SK-N-SH treated with all-trans-retinoic acid at 6 μM for 48 hours (cell line): ENCODE results near the gene TCERG1L.

ENCODE experiments used
- ATAC-seq: fragments of 200-7000 bp; cut with Tn5 transposase; 3 replicates; pipeline ENCODE4 v1.9.1; 2020; ENCODE audit warnings: mild to moderate bottlenecking, moderate library complexity
- ARNTL ChIP-seq: fragments of 450-650 bp; formaldehyde crosslinking; IDR thresholded peaks from 2 replicates; pipeline ENCODE4 v1.5.0; 2020; ENCODE audit warnings: low read depth, mild to moderate bottlenecking, moderate library complexity, borderline replicate concordance
- BACH2 ChIP-seq: fragments of 250-450 bp; sonication (Bioruptor Pico); IDR thresholded peaks from 2 replicates; pipeline ENCODE4 v1.9.0; 2021; ENCODE audit warnings: mild to moderate bottlenecking, borderline replicate concordance
- CSDC2 ChIP-seq: fragments of 250-450 bp; sonication (Bioruptor Pico); IDR thresholded peaks from 2 replicates; pipeline ENCODE4 v1.5.0; 2020; ENCODE audit warnings: mild to moderate bottlenecking, moderate library complexity
- ESRRG ChIP-seq: fragments of 250-450 bp; sonication (Bioruptor Pico); IDR thresholded peaks from 2 replicates; pipeline ENCODE4 v1.6.1; 2021; ENCODE audit warnings: mild to moderate bottlenecking
- GLIS3 ChIP-seq: fragments of 250-450 bp; sonication (Bioruptor Pico); IDR thresholded peaks from 2 replicates; pipeline ENCODE4 v1.5.0; 2020; ENCODE audit warnings: mild to moderate bottlenecking, moderate library complexity
- ISL1 ChIP-seq: fragments of 250-450 bp; sonication (Bioruptor Pico); IDR thresholded peaks from 2 replicates; pipeline ENCODE4 v2.1.2; 2022; ENCODE audit warnings: mild to moderate bottlenecking, moderate library complexity
- PPARA ChIP-seq: fragments of 250-450 bp; sonication (Bioruptor Pico); IDR thresholded peaks from 2 replicates; pipeline ENCODE4 v1.5.0; 2020; ENCODE audit warnings: mild to moderate bottlenecking, borderline replicate concordance
- RARB ChIP-seq: fragments of 250-450 bp; sonication (Bioruptor Pico); IDR thresholded peaks from 2 replicates; pipeline ENCODE4 v1.8.0; 2021; ENCODE audit warnings: mild to moderate bottlenecking, moderate library complexity
- SNAI2 ChIP-seq: fragments of 250-450 bp; sonication (Bioruptor Pico); IDR thresholded peaks from 2 replicates; pipeline ENCODE4 v1.5.0; 2020; ENCODE audit warnings: mild to moderate bottlenecking, moderate library complexity
- TCF4 ChIP-seq: fragments of 250-450 bp; sonication (Bioruptor Pico); IDR thresholded peaks from 2 replicates; pipeline ENCODE4 v1.8.0; 2021; ENCODE audit warnings: mild to moderate bottlenecking, moderate library complexity, borderline replicate concordance
- TOX ChIP-seq: fragments of 250-450 bp; sonication (Bioruptor Pico); IDR thresholded peaks from 2 replicates; pipeline ENCODE4 v1.8.0; 2021; ENCODE audit warnings: mild to moderate bottlenecking, moderate library complexity, borderline replicate concordance
- ZC3H10 ChIP-seq: fragments of 250-450 bp; sonication (Bioruptor Pico); IDR thresholded peaks from 2 replicates; pipeline ENCODE4 v1.5.1; 2021; ENCODE audit warnings: mild to moderate bottlenecking, moderate library complexity
- ZFP3 ChIP-seq: fragments of 250-450 bp; sonication (Bioruptor Pico); IDR thresholded peaks from 2 replicates; pipeline ENCODE4 v1.5.0; 2020; ENCODE audit warnings: mild to moderate bottlenecking, moderate library complexity
- ZFP30 ChIP-seq: fragments of 450-650 bp; formaldehyde crosslinking; IDR thresholded peaks from 2 replicates; pipeline ENCODE4 v1.5.0; 2022; ENCODE audit warnings: mild to moderate bottlenecking, moderate library complexity
- ZNF565 ChIP-seq: fragments of 450-650 bp; formaldehyde crosslinking; conservative IDR thresholded peaks from 2 replicates; pipeline ENCODE4 v1.5.0; 2020; ENCODE audit warnings: low read depth, mild to moderate bottlenecking, moderate library complexity
- ZNF70 ChIP-seq: fragments of 450-650 bp; formaldehyde crosslinking; IDR thresholded peaks from 2 replicates; pipeline ENCODE4 v1.5.0; 2020; ENCODE audit warnings: mild to moderate bottlenecking, moderate library complexity
- ZNF8 ChIP-seq: fragments of 450-650 bp; formaldehyde crosslinking; IDR thresholded peaks from 2 replicates; pipeline ENCODE4 v1.5.0; 2020; ENCODE audit warnings: mild to moderate bottlenecking, moderate library complexity
- TF ChIP-seq, protein P1 (sequence below): fragments of 250-450 bp; sonication (Bioruptor Pico); IDR thresholded peaks from 2 replicates; pipeline ENCODE4 v1.5.0; 2020; ENCODE audit warnings: mild to moderate bottlenecking, moderate library complexity
- TF ChIP-seq, protein P2 (sequence below): fragments of 250-450 bp; sonication (Bioruptor Pico); IDR thresholded peaks from 2 replicates; pipeline ENCODE4 v1.5.1; 2020; ENCODE audit warnings: low read depth, mild to moderate bottlenecking, moderate library complexity
- TF ChIP-seq, protein P3 (sequence below): fragments of 250-450 bp; sonication (Bioruptor Pico); IDR thresholded peaks from 2 replicates; pipeline ENCODE4 v1.5.1; 2021; ENCODE audit warnings: mild to moderate bottlenecking, moderate library complexity
- TF ChIP-seq, protein P4 (sequence below): fragments of 250-450 bp; sonication (Bioruptor Pico); IDR thresholded peaks from 2 replicates; pipeline ENCODE4 v1.8.0; 2020; ENCODE audit warnings: mild to moderate bottlenecking, moderate library complexity, borderline replicate concordance

TCERG1L gene

DNA sequence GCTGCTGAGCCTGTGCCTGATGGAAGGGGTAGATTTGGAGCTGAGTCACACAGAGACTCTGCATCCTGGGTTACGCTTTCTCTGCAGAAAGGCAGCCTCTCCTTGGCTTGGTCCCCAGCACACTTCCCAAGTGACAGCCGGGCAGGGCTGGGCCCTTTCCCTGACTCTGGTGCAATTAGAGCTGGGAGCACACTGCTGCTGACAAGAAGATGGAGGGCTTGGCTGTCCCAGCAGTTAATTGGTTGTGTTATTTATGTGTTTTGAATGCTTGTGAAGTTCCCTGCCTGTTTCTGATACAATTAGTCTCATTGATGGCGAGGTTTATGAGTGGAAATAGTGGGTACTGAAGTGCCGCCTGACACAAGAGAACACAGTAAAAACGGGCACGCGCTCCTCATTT, 123.6 kb downstream of the TCERG1L start (continued):
- no peak for TF ChIP-seq TCF4 (CRISPR knock-in tag)
- no peak for TF ChIP-seq PPARA (CRISPR knock-in tag)
- TF ChIP-seq ARNTL (CRISPR knock-in tag) = no peak
- TF ChIP-seq ZC3H10 (CRISPR knock-in tag) = no peak
- TF ChIP-seq ZFP3 (CRISPR knock-in tag) = no peak
- no peak for TF ChIP-seq SNAI2 (CRISPR knock-in tag)
- TF ChIP-seq ZFP30 (CRISPR knock-in tag) = no peak
- TF ChIP-seq, all 23 proteins: peak for 0

DNA sequence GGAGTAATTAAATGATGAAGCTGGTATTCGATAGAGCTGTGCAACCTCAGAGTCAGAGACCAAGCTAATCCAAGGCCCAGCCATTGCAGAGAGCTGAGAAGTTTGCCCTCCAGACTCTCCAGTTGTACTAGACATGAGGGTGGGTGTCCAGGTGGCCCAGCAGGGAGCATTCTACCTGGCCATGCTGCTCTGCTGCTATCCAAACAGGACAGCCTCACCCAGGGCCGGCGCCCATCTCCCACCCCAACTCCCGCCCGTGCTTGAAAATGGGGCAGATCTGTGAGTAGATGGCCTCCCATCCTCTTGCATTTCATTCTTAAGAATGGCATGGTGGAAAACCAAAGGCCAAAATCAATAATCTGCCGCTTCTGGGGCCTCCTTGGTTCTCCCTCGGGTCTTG, 124.2 kb downstream of the TCERG1L start:
- ATAC-seq = no peak
- TF ChIP-seq ZFP3 (CRISPR knock-in tag) = no peak

DNA sequence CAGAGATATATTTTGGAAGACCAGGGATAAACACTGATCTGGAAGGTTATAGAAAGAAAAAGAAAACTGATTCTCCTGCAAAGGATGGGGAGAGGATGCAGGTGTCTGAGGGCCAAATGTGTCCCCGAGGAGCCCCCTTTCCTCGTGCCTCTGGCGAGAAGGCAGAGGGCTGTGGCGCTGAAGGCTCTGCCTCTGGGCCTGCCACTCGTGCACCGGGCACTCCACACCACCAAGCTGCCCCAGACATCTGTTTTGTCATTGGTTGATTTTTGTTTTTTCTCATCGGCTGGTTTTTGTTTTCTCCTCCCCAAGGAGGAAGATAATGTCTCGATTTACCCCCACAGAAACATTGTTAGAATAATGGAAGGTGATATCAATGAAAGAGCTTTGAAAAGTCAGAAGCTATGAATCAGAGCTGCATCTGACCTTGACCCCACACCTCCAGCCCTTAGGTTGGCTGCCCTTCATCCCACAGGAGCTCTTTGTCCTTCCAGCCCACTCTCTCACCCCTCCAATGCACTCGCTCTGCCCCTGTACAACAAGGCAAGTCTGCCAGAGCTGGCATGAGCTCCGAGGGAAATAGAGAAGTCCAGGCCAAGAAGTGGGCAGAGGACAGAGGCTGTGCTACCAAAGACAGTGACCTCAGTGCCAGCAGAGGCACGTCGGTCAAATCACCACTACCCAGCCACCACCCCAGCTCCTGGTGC, 124.8 kb downstream of the TCERG1L start:
- no peak for ATAC-seq
- TF ChIP-seq CSDC2 (no peak), SNAI2 (CRISPR knock-in tag) (no peak), GLIS3 (CRISPR knock-in tag) (no peak), ZNF565 (CRISPR knock-in tag) (no peak), ZNF8 (CRISPR knock-in tag) (no peak), ARNTL (CRISPR knock-in tag) (no peak), ZNF70 (CRISPR knock-in tag) (no peak)
- TF ChIP-seq, protein P1, sequence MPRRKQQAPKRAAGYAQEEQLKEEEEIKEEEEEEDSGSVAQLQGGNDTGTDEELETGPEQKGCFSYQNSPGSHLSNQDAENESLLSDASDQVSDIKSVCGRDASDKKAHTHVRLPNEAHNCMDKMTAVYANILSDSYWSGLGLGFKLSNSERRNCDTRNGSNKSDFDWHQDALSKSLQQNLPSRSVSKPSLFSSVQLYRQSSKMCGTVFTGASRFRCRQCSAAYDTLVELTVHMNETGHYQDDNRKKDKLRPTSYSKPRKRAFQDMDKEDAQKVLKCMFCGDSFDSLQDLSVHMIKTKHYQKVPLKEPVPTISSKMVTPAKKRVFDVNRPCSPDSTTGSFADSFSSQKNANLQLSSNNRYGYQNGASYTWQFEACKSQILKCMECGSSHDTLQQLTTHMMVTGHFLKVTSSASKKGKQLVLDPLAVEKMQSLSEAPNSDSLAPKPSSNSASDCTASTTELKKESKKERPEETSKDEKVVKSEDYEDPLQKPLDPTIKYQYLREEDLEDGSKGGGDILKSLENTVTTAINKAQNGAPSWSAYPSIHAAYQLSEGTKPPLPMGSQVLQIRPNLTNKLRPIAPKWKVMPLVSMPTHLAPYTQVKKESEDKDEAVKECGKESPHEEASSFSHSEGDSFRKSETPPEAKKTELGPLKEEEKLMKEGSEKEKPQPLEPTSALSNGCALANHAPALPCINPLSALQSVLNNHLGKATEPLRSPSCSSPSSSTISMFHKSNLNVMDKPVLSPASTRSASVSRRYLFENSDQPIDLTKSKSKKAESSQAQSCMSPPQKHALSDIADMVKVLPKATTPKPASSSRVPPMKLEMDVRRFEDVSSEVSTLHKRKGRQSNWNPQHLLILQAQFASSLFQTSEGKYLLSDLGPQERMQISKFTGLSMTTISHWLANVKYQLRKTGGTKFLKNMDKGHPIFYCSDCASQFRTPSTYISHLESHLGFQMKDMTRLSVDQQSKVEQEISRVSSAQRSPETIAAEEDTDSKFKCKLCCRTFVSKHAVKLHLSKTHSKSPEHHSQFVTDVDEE (CRISPR knock-in tag) = no peak
- TF ChIP-seq, all 23 proteins: peak for 0

DNA sequence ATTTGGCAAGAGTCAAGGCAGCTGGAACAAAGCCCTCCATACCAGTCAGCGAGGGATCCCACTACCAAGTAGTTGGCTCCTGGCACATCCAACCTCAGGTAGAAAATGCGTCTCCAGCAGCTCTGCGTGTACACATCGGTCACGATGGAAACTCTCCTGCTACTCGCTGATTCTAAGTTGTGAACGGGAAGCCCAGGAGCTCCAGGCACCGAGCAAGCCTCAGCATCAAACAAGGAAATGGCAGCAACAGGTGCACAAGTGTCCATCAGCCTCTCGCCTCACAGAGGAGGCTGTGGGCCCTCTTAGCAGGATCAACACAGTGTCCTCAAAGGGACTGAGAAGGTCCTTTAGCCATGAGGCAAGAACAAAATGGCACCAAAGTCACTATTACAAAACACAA, 127.0 kb downstream of the TCERG1L start:
- no peak for TF ChIP-seq ZC3H10 (CRISPR knock-in tag)
- no peak for TF ChIP-seq ARNTL (CRISPR knock-in tag)
- no peak for TF ChIP-seq PPARA (CRISPR knock-in tag)
- no peak for TF ChIP-seq ISL1 (CRISPR knock-in tag)
- TF ChIP-seq, protein P2, sequence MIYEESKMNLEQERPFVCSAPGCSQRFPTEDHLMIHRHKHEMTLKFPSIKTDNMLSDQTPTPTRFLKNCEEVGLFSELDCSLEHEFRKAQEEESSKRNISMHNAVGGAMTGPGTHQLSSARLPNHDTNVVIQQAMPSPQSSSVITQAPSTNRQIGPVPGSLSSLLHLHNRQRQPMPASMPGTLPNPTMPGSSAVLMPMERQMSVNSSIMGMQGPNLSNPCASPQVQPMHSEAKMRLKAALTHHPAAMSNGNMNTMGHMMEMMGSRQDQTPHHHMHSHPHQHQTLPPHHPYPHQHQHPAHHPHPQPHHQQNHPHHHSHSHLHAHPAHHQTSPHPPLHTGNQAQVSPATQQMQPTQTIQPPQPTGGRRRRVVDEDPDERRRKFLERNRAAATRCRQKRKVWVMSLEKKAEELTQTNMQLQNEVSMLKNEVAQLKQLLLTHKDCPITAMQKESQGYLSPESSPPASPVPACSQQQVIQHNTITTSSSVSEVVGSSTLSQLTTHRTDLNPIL (CRISPR knock-in tag) = no peak
- TF ChIP-seq ZNF8 (CRISPR knock-in tag) = no peak
- TF ChIP-seq ESRRG = no peak
- no peak for TF ChIP-seq CSDC2
- TF ChIP-seq RARB = no peak
- no peak for TF ChIP-seq TOX
- TF ChIP-seq BACH2 (CRISPR knock-in tag) = no peak
- TF ChIP-seq ZFP30 (CRISPR knock-in tag) = no peak
- TF ChIP-seq, protein P3, sequence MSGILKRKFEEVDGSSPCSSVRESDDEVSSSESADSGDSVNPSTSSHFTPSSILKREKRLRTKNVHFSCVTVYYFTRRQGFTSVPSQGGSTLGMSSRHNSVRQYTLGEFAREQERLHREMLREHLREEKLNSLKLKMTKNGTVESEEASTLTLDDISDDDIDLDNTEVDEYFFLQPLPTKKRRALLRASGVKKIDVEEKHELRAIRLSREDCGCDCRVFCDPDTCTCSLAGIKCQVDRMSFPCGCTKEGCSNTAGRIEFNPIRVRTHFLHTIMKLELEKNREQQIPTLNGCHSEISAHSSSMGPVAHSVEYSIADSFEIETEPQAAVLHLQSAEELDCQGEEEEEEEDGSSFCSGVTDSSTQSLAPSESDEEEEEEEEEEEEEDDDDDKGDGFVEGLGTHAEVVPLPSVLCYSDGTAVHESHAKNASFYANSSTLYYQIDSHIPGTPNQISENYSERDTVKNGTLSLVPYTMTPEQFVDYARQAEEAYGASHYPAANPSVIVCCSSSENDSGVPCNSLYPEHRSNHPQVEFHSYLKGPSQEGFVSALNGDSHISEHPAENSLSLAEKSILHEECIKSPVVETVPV (CRISPR knock-in tag) = no peak
- TF ChIP-seq, protein P4, sequence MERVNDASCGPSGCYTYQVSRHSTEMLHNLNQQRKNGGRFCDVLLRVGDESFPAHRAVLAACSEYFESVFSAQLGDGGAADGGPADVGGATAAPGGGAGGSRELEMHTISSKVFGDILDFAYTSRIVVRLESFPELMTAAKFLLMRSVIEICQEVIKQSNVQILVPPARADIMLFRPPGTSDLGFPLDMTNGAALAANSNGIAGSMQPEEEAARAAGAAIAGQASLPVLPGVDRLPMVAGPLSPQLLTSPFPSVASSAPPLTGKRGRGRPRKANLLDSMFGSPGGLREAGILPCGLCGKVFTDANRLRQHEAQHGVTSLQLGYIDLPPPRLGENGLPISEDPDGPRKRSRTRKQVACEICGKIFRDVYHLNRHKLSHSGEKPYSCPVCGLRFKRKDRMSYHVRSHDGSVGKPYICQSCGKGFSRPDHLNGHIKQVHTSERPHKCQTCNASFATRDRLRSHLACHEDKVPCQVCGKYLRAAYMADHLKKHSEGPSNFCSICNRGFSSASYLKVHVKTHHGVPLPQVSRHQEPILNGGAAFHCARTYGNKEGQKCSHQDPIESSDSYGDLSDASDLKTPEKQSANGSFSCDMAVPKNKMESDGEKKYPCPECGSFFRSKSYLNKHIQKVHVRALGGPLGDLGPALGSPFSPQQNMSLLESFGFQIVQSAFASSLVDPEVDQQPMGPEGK (CRISPR knock-in tag) = no peak
- ATAC-seq = no peak
